HG03159 (cell line): ENCODE measurements around the gene ZNF486.
"Not testable (repeated sequence)": the region's sequence is repeated elsewhere in the genome, so short reads cannot be mapped to it uniquely, and the experiment has no call there.

Experiments
- ATAC-seq: cut with Tn5 transposase; IDR thresholded peaks from one replicate; pipeline ENCODE4 v1.9.1; 2021; ENCODE audit warnings: mild to moderate bottlenecking, moderate library complexity; ENCODE audit not compliant: unreplicated experiment

Gene ZNF486

GRCh38 chr19:20221605-20222004 lies 54.6 kb downstream of the ZNF486 start:
- not testable (repeated sequence) for ATAC-seq

- ATAC-seq: no peak
Measured at GRCh38 chr19:20233105-20233504, 66.1 kb downstream of the ZNF486 start.

GRCh38 chr19:20235156-20235555 lies 68.1 kb downstream of the ZNF486 start:
- no peak for ATAC-seq

- ATAC-seq: peak; percentile 93
Measured at GRCh38 chr19:20237773-20238623, 71.0 kb downstream of the ZNF486 start.

GRCh38 chr19:20243629-20244028 lies 76.6 kb downstream of the ZNF486 start:
- ATAC-seq: no peak

DNA sequence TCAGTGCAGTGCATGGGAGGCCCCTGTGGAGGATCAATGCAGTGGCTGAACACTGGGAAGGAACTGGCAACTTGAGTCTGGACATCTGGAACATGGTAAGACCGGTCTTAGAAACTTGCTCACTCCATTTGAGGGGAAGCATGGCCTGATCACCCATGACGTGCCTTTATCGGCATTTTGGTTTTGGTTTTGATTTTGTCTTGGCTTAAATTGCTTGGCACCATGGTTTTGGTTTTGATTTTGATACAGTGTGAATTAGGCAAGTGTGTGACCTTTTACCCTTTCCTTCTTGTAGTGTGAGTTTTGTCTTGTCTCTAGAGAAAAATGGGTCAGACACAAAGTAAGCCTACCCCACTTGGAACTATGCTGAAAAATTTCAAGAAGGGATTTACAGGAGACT lies 77.3 kb downstream of the ZNF486 start:
- ATAC-seq: no peak

- no peak for ATAC-seq
Measured at GRCh38 chr19:20245309-20245708, 78.3 kb downstream of the ZNF486 start.

- ATAC-seq: no peak
Measured at GRCh38 chr19:20247016-20247683, 80.1 kb downstream of the ZNF486 start.

- not testable (repeated sequence) for ATAC-seq
Measured at GRCh38 chr19:20248258-20248657, 81.2 kb downstream of the ZNF486 start.
